Astrocyte (in vitro differentiated cells and primary cell): ENCODE measurements around the gene PGGHG. TPM values are rescaled to one million over a fixed set of nuclear protein-coding genes. Genes with fewer than 3 reads are reported as not detected.

Experiments
- DNase-seq: peaks from one replicate; pipeline ENCODE4 v3.0.0-alpha.2; 2010; ENCODE audit warnings: low read depth
- FAIRE-seq: peaks from 2 replicates; lab custom pipeline; 2011; peaks lifted over from hg19 to GRCh38; lab: Jason Lieb, UNC
- H2AFZ ChIP-seq: 2 replicates; pipeline ENCODE4 v1.6.0; 2012; ENCODE audit warnings: low read depth, low read length, inconsistent platforms
- H3K27ac ChIP-seq: 2 replicates; pipeline ENCODE4 v1.5.1; 2011; ENCODE audit warnings: low read depth, low read length, inconsistent platforms
- H3K27me3 ChIP-seq: 2 replicates; pipeline ENCODE4 v1.6.0; 2011; ENCODE audit warnings: low read length, inconsistent platforms; ENCODE audit not compliant: insufficient read depth
- H3K36me3 ChIP-seq: 2 replicates; pipeline ENCODE4 v1.5.1; 2011; ENCODE audit warnings: low read length, inconsistent platforms; ENCODE audit not compliant: insufficient read depth
- H3K4me1 ChIP-seq: 2 replicates; pipeline ENCODE4 v1.5.1; 2011; ENCODE audit warnings: low read length, inconsistent platforms; ENCODE audit not compliant: insufficient read depth
- H3K4me2 ChIP-seq: 2 replicates; pipeline ENCODE4 v1.6.0; 2012; ENCODE audit warnings: low read length, inconsistent platforms
- H3K4me3 ChIP-seq: 2 replicates; pipeline ENCODE4 v1.5.1; 2011; ENCODE audit warnings: low read depth, mild to moderate bottlenecking, low read length, inconsistent platforms; ENCODE audit not compliant: insufficient read depth
- H3K79me2 ChIP-seq: 2 replicates; pipeline ENCODE4 v1.6.0; 2012; ENCODE audit warnings: mild to moderate bottlenecking, low read length, inconsistent platforms; ENCODE audit not compliant: insufficient read depth
- H3K9ac ChIP-seq: 2 replicates; pipeline ENCODE4 v1.6.0; 2012; ENCODE audit warnings: mild to moderate bottlenecking, low read length, inconsistent platforms
- H3K9me3 ChIP-seq: 2 replicates; pipeline ENCODE4 v1.5.1; 2012; ENCODE audit warnings: low read depth, mild to moderate bottlenecking, low read length, inconsistent platforms; ENCODE audit not compliant: insufficient read depth
- H4K20me1 ChIP-seq: 2 replicates; pipeline ENCODE4 v1.6.0; 2012; ENCODE audit warnings: low read length, inconsistent platforms; ENCODE audit not compliant: insufficient read depth
- H3K27ac Mint-ChIP-seq: one replicate; pipeline ENCODE4 v1.8.0; 2021; ENCODE audit warnings: mild to moderate bottlenecking, mixed read lengths; ENCODE audit not compliant: unreplicated experiment
- H3K27me3 Mint-ChIP-seq: one replicate; pipeline ENCODE4 v1.8.0; 2021; ENCODE audit warnings: low read depth, mixed read lengths; ENCODE audit not compliant: unreplicated experiment
- H3K36me3 Mint-ChIP-seq: one replicate; pipeline ENCODE4 v1.8.0; 2021; ENCODE audit warnings: low read depth, mixed read lengths; ENCODE audit not compliant: unreplicated experiment
- H3K4me1 Mint-ChIP-seq: one replicate; pipeline ENCODE4 v1.8.0; 2021; ENCODE audit warnings: low read depth, mixed read lengths; ENCODE audit not compliant: unreplicated experiment
- H3K4me3 Mint-ChIP-seq: one replicate; pipeline ENCODE4 v1.8.0; 2021; ENCODE audit warnings: mild to moderate bottlenecking, moderate library complexity, mixed read lengths; ENCODE audit not compliant: unreplicated experiment
- H3K9me3 Mint-ChIP-seq: one replicate; pipeline ENCODE4 v1.8.0; 2021; ENCODE audit warnings: mild to moderate bottlenecking, mixed read lengths; ENCODE audit not compliant: unreplicated experiment
- EZH2 ChIP-seq: IDR thresholded peaks from 2 replicates; pipeline ENCODE4 v1.6.1; 2012; ENCODE audit warnings: mild to moderate bottlenecking, low read length, inconsistent platforms; ENCODE audit not compliant: insufficient read depth
- total RNA-seq: library from RNA; stranded (reverse); gene quantifications from 2 replicates; pipeline ENCODE4 v1.2.1, GENCODE V29; 2021
- TF ChIP-seq, protein P1 (sequence below): IDR thresholded peaks from 2 replicates; pipeline ENCODE4 v1.5.1; 2011; ENCODE audit warnings: low read depth, mild to moderate bottlenecking, inconsistent platforms, low read length, moderate library complexity; ENCODE audit not compliant: insufficient read depth

Gene PGGHG
- total RNA-seq, 1 donor from 2014 or later, result 25.1 TPM

DNA sequence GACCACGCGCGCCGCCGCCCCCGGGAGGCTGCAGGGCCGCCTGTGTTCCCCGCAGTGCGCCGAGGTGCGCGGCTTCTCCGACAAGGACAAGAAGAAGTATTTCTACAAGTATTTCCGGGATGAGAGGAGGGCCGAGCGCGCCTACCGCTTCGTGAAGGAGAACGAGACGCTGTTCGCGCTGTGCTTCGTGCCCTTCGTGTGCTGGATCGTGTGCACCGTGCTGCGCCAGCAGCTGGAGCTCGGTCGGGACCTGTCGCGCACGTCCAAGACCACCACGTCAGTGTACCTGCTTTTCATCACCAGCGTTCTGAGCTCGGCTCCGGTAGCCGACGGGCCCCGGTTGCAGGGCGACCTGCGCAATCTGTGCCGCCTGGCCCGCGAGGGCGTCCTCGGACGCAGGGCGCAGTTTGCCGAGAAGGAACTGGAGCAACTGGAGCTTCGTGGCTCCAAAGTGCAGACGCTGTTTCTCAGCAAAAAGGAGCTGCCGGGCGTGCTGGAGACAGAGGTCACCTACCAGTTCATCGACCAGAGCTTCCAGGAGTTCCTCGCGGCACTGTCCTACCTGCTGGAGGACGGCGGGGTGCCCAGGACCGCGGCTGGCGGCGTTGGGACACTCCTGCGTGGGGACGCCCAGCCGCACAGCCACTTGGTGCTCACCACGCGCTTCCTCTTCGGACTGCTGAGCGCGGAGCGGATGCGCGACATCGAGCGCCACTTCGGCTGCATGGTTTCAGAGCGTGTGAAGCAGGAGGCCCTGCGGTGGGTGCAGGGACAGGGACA, 8.0 kb upstream of the PGGHG start:
- Mint-ChIP-seq H3K9me3 (peaks cover 18% of the 10 kb centered on the region), H3K4me3 (no peak overlapping the region), H3K27me3 (peaks cover 47% of the 10 kb centered on the region), H3K27ac (no peak overlapping the region), H3K4me1 (no peaks in the 10 kb centered on the region), H3K36me3 (peaks cover 9% of the 10 kb centered on the region)
- Histone ChIP-seq H3K27me3 (peaks cover 57% of the 10 kb centered on the region), H3K4me1 (no peaks in the 10 kb centered on the region), H3K27ac (no peak overlapping the region), H3K4me3 (no peak overlapping the region), H4K20me1 (no peaks in the 10 kb centered on the region), H3K9ac (no peak overlapping the region), H3K36me3 (no peaks in the 10 kb centered on the region), H3K79me2 (no peaks in the 10 kb centered on the region), H2AFZ (no peak overlapping the region), H3K9me3 (no peaks in the 10 kb centered on the region), H3K4me2 (no peak overlapping the region)
- FAIRE-seq (no peak), DNase-seq (no peak)
- TF ChIP-seq, protein P1, sequence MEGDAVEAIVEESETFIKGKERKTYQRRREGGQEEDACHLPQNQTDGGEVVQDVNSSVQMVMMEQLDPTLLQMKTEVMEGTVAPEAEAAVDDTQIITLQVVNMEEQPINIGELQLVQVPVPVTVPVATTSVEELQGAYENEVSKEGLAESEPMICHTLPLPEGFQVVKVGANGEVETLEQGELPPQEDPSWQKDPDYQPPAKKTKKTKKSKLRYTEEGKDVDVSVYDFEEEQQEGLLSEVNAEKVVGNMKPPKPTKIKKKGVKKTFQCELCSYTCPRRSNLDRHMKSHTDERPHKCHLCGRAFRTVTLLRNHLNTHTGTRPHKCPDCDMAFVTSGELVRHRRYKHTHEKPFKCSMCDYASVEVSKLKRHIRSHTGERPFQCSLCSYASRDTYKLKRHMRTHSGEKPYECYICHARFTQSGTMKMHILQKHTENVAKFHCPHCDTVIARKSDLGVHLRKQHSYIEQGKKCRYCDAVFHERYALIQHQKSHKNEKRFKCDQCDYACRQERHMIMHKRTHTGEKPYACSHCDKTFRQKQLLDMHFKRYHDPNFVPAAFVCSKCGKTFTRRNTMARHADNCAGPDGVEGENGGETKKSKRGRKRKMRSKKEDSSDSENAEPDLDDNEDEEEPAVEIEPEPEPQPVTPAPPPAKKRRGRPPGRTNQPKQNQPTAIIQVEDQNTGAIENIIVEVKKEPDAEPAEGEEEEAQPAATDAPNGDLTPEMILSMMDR, result no peak
- peak; percentile 94 for TF ChIP-seq EZH2

DNA sequence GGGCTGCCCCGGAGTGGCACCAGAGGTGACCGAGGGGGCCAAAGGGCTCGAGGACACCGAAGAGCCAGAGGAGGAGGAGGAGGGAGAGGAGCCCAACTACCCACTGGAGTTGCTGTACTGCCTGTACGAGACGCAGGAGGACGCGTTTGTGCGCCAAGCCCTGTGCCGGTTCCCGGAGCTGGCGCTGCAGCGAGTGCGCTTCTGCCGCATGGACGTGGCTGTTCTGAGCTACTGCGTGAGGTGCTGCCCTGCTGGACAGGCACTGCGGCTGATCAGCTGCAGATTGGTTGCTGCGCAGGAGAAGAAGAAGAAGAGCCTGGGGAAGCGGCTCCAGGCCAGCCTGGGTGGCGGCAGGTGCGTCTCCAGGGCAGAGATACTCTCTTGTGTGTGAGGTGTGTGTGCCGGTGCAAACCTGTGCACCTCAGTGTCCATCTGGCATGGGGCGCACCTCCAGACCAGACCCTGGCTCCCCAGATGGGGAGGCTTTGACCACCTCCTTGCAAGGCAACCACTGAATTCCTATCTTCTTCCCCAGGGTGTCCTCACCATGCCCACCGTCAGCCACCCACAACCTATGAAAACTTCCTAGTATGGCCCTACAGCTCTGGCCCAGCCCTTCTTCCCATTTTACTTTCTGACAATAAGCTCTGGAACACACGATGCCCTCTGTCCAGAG, 7.3 kb upstream of the PGGHG start:
- Histone ChIP-seq H3K27ac (no peak overlapping the region), H3K4me1 (no peaks in the 10 kb centered on the region), H3K27me3 (peaks cover 54% of the 10 kb centered on the region), H3K79me2 (no peaks in the 10 kb centered on the region), H2AFZ (no peak overlapping the region), H3K9me3 (no peaks in the 10 kb centered on the region), H3K4me2 (no peak overlapping the region), H3K4me3 (no peak overlapping the region), H3K9ac (no peak overlapping the region), H4K20me1 (no peaks in the 10 kb centered on the region), H3K36me3 (no peaks in the 10 kb centered on the region)
- DNase-seq (no peak), FAIRE-seq (no peak)
- TF ChIP-seq, protein P1, result no peak
- TF ChIP-seq EZH2, result no peak
- Mint-ChIP-seq H3K4me1 (no peaks in the 10 kb centered on the region), H3K9me3 (peaks cover 11% of the 10 kb centered on the region), H3K36me3 (peaks cover 8% of the 10 kb centered on the region), H3K27ac (no peak overlapping the region), H3K4me3 (no peak overlapping the region), H3K27me3 (peaks cover 50% of the 10 kb centered on the region)
